Stimulated activated CD4-positive, alpha-beta T cell treated with anti-CD3 and anti-CD28 coated beads, Interleukin-15, amount 100 ng/mL, for 1 hour (primary cell): Measurements from ENCODE around the gene ADGRV1.
"Not testable (repeated sequence)": the region's sequence is repeated elsewhere in the genome, so short reads cannot be mapped to it uniquely, and the experiment has no call there.

Experiments
- DNase-seq, 2 donors: peaks; one replicate each; pipeline ENCODE4 v3.0.0-alpha.2; 2020; ENCODE audit warnings: low read depth in 1 of 2, low spot score in 1 of 2

The ADGRV1 gene

DNA sequence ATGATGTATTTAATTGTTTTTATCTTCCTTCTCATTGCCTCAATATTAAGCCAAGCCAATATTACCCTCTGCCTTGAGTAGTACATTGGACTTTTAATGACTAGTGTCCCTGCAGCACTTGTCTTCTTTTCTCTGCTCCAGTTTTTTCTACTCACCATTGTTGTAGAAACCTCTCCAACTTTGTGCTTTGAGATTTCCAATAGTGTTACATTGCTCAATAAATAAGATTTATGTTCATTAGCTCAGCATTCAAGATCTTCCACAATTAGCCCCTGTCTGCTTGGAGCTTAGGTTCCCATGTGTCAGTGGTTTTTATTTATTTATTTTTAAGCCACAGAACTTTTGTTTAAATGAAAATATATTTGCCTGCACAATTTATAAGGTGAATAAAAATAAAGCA, 145.3 kb downstream of the ADGRV1 start:
- DNase-seq, result no peak

GRCh38 chr5:90707698-90708097, 149.1 kb downstream of the ADGRV1 start:
- DNase-seq, result no peak

DNA sequence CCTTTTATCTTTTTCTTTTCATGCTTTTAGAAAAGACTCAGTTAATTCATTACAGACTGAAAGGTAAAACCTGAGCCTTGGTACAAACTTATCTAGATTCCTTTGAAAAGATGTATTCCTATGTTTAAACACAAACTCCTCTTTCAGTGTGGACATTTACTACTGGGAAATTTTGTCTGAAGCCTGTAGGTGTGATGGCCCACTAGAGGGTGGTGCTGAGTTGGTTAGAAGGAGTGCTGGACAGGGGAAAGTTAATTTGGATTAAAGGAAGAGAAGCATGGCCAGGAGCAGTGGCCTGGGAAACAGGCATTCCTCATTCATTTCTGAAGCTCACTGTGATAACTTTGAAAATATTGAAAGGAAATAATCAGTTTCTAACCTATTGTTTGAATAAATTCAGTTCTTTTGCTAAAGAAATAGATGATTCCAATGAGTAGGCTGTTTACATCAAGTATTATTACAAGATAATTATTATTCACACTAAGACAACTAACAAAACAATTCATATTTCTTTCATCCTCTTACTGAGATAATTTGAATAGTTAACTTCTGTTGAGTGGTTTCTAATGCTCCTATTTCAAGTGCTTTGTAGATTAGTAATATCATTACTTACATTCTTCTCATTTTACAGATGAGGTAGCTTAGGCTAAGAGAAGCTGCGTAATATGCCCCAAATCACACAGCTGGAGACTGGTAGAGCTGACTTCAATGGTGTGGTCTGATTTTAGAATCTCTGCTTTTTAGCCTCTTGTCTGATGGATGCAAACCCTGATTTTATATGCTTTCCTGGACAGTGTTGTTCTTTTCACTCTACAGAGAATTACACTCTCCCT, 150.9 kb downstream of the ADGRV1 start:
- no peak for DNase-seq

DNA sequence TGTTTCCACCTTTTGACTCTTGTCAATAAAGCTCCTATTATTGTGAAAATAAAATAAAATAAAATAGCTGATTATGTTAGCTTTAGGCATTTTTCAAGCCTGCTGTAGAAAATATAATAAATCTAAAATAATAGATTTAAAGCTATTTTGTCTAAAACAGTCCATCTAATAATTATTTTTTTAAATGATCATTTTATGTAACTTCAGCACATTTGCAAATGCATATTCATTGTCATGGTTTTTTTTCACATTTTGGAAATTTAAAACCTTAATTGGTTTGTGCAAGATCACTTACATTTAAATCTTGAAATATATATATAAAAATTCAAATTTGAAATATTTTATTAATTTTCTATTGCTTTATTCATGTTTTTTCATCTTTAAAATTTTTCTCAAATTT, 159.8 kb downstream of the ADGRV1 start:
- no peak for DNase-seq

DNA sequence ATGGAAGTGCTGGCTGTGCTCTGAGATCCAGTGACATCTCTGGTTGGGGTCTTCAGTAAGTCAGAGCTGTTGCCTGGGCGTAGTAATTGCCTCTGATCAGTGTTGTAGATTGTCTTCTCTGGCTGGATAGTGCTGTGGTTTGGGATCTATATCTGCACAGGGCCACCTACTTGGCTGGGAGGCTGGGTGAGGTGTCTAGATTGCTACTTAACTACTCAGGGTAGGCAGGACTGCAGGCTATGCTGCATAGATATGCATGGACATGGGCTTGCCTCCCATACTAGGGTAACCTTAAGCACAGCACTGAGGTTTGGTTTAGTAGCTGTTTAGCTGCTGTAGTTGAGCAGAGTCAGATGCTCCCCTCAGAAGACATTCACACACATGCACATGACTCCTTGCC, 181.0 kb downstream of the ADGRV1 start:
- DNase-seq, result no peak

GRCh38 chr5:90740244-90740799, 181.7 kb downstream of the ADGRV1 start:
- DNase-seq, result no peak

- no peak for DNase-seq
Observed at GRCh38 chr5:90741022-90741564, 182.5 kb downstream of the ADGRV1 start.

- DNase-seq, result no peak
Observed at GRCh38 chr5:90746119-90746518, 187.5 kb downstream of the ADGRV1 start.

DNA sequence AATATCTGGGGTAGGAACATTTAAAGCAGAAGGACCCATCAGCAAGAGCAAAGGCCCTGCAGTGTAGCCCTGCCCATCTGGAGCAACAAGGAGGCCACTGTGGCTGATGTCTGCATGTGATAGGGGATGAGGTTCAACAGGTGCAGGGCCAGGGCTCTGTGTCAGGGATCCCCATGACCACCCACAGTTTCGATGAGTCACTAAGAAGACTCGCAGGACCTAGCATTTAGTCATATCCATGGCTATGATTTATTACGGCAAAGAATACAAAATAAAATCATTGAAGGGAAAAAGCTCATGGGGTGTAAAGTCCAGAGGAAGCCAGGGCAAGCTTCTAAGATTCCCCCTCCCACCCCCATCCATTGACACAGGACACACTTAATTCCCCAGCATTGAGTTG, 188.6 kb downstream of the ADGRV1 start:
- no peak for DNase-seq

GRCh38 chr5:90747693-90748092, 189.1 kb downstream of the ADGRV1 start:
- no peak for DNase-seq

GRCh38 chr5:90759119-90759518, 200.5 kb downstream of the ADGRV1 start:
- no peak for DNase-seq

- no peak for DNase-seq
Observed at GRCh38 chr5:90767710-90768109, 209.1 kb downstream of the ADGRV1 start.

GRCh38 chr5:90770006-90770541, 211.5 kb downstream of the ADGRV1 start:
- not testable (repeated sequence) for DNase-seq

DNA sequence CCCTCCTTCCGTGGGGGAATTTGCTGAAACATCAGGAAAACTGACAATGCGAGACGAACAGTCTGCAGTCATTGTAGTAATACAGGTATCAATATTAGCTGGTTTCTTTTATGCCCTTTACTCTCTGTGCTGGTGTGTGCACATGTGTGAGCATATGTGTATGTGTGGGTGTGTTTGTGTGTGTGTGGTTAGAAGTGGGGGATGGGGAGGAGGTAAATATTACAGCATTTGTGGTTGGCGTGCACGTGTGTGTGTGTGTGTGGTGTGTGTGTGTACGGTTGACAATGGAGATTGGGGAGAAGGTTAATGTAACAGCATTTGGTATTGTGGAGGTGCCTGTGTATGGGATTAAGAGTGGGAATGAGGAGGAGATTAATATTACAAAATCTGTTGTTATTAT, 219.4 kb downstream of the ADGRV1 start:
- DNase-seq, result no peak

DNA sequence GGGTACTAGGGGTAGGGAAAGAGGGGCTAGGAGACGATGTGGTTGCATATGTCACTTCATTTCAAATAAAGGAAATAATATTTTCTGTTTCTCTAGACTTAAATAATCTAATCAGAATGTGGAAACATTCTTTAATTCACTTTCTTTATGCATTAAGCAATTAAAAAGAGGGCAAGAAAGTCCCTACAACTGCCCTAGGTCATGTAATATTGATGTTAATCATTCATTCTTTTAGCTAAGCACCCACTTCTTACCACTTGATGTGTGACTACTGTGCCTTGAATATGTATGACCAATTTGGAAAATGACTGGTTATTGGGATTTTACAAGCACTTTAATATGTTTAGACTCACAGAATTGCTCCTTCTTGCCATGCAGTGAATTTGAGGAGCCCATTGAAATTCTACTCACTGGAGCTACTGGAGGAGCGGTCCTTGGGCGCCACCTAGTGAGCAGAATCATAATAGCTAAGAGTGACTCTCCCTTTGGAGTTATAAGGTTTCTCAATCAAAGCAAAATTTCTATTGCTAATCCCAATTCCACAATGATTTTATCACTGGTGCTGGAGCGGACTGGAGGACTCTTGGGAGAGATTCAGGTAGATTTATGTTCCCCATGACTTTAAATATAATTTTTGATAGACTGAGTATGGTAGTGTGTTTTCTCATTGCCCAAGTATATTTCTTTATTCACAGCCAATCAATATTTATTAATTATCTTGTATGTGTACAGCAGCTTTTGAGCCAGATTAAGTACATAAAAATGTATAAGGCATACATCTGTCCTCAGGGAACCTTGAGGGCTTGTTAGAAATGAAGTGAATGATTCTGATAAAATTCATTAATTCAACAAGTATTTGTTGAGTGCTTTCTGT, 225.1 kb downstream of the ADGRV1 start:
- DNase-seq, result peak; percentile 19 to 20

- DNase-seq, result no peak
Observed at GRCh38 chr5:90786756-90787155, 228.2 kb downstream of the ADGRV1 start.

- no peak for DNase-seq
Observed at GRCh38 chr5:90792725-90793124, 234.1 kb downstream of the ADGRV1 start.

DNA sequence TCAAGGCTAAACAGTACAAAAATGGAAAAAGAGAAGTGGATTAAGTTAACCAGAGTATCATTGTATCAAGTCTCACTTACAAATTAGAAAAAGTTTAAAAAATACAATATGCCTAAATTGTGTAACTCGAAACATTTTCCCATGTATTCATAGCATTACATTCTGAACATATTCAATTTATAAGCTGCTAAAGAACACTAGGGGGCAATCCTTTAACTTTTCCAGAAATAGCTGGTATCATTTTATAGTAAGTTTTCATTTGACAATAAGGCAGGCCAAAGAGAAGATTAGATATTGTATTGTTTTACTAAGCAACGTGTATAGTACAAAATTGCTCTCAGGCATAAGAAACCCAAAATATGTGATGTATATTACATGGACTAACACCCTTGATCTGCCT, 234.6 kb downstream of the ADGRV1 start:
- no peak for DNase-seq

- DNase-seq, result not testable (repeated sequence)
Observed at GRCh38 chr5:90796919-90797318, 238.3 kb downstream of the ADGRV1 start.

DNA sequence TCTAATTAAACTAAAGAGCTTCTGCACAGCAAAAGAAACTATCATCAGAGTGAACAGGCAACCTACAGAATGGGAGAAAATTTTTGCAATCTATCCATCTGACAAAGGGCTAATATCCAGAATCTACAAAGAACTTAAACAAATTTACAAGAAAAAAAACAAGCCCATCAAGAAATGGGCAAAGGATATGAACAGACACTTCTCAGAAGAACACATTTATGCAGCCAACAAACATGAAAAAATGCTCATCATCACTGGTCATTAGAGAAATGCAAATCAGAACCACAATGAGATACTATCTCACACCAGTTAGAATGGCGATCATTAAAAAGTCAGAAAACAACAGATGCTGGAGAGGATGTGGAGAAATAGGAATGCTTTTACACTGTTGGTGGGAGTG, 241.5 kb downstream of the ADGRV1 start:
- DNase-seq, result not testable (repeated sequence)

- DNase-seq, result not testable (repeated sequence)
Observed at GRCh38 chr5:90800515-90800914, 241.9 kb downstream of the ADGRV1 start.
